Glutamatergic neuron (in vitro differentiated cells): ENCODE results near the gene UCN2. TPM values are rescaled to one million over a fixed set of nuclear protein-coding genes. Genes with fewer than 3 reads are reported as not detected.

Experiments
- DNase-seq: peaks from one replicate; pipeline ENCODE4 v3.0.0; 2022
- H3K27ac Mint-ChIP-seq: one replicate; pipeline ENCODE4 v1.8.0; 2020; ENCODE audit warnings: mild to moderate bottlenecking, mixed read lengths, inconsistent platforms; ENCODE audit not compliant: unreplicated experiment
- H3K27me3 Mint-ChIP-seq: one replicate; pipeline ENCODE4 v1.8.0; 2020; ENCODE audit warnings: mild to moderate bottlenecking, moderate library complexity, mixed read lengths, inconsistent platforms; ENCODE audit not compliant: unreplicated experiment
- H3K36me3 Mint-ChIP-seq: one replicate; pipeline ENCODE4 v1.8.0; 2020; ENCODE audit warnings: mild to moderate bottlenecking, mixed read lengths, inconsistent platforms; ENCODE audit not compliant: unreplicated experiment
- H3K4me1 Mint-ChIP-seq: one replicate; pipeline ENCODE4 v1.8.0; 2020; ENCODE audit warnings: mild to moderate bottlenecking, low read depth, mixed read lengths, inconsistent platforms; ENCODE audit not compliant: unreplicated experiment
- H3K4me3 Mint-ChIP-seq: one replicate; pipeline ENCODE4 v1.8.0; 2020; ENCODE audit warnings: mild to moderate bottlenecking, mixed read lengths, inconsistent platforms; ENCODE audit not compliant: unreplicated experiment
- H3K9me3 Mint-ChIP-seq: one replicate; pipeline ENCODE4 v1.8.0; 2020; ENCODE audit warnings: mild to moderate bottlenecking, moderate library complexity, mixed read lengths, inconsistent platforms; ENCODE audit not compliant: unreplicated experiment
- total RNA-seq: library from RNA; stranded (reverse); fragmentation: NEBNext Ultra II Directional; extraction: Animal tissue kit (Norgen Biotek cat#: 25700); gene quantifications from one replicate; pipeline ENCODE4 v1.2.1, GENCODE V29; 2021; ENCODE audit not compliant: unreplicated experiment
- TF ChIP-seq, protein P1 (sequence below): fragments of 200-600 bp; sonication (generic); IDR thresholded peaks from one replicate; pipeline ENCODE4 v1.5.0; 2021; ENCODE audit not compliant: partially characterized antibody, unreplicated experiment

Gene UCN2
- total RNA-seq, 1 donor from 2014 or later = 4.3 TPM

DNA sequence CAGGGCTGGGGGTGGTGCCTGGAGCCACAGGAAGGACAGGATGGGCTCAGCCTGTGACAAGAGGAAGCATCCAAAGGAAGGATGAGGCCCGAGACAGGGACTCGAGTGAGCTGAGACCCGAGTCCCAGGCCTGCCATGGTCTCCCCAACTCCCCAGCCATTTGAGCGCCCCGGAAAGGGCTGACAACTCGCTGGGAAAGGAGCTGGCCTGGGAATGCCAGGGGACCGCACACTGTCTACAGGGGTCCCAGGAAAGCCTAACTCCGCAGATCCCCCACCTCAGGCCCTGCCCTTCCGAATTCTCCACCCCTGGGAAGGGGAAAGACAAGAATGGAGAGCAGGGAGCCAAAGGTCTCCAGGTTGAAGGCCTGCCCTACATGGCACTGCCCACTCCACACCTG, 38.6 kb downstream of the UCN2 start:
- Mint-ChIP-seq H3K4me1 (no peaks in the 10 kb centered on the region), H3K4me3 (no peak overlapping the region), H3K9me3 (no peaks in the 10 kb centered on the region), H3K27ac (no peak overlapping the region), H3K27me3 (peaks cover 5% of the 10 kb centered on the region), H3K36me3 (peaks cover 4% of the 10 kb centered on the region)
- TF ChIP-seq, protein P1, sequence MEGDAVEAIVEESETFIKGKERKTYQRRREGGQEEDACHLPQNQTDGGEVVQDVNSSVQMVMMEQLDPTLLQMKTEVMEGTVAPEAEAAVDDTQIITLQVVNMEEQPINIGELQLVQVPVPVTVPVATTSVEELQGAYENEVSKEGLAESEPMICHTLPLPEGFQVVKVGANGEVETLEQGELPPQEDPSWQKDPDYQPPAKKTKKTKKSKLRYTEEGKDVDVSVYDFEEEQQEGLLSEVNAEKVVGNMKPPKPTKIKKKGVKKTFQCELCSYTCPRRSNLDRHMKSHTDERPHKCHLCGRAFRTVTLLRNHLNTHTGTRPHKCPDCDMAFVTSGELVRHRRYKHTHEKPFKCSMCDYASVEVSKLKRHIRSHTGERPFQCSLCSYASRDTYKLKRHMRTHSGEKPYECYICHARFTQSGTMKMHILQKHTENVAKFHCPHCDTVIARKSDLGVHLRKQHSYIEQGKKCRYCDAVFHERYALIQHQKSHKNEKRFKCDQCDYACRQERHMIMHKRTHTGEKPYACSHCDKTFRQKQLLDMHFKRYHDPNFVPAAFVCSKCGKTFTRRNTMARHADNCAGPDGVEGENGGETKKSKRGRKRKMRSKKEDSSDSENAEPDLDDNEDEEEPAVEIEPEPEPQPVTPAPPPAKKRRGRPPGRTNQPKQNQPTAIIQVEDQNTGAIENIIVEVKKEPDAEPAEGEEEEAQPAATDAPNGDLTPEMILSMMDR = no peak
- no peak for DNase-seq

DNA sequence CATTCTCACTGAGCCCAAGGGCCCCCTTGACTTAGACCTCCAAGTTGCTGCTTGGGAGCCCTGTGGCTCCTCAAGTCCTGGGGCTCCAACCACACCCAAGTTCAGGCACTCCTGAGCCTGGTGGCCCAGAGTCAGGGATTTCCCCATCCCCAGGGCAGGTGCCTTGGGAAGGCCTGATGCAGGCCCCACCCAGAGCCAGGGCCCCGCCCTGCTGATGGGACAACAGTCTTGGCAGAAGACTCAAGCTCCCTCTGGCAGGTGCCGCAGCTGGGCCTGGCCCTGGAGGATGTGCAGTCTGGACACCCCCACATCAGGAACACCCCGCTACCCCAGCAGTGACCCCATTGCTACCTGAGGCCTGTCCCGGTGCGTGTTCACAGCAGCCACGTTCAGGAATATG, 41.9 kb downstream of the UCN2 start:
- Mint-ChIP-seq H3K4me3 (no peak overlapping the region), H3K36me3 (no peaks in the 10 kb centered on the region), H3K27me3 (peaks cover 6% of the 10 kb centered on the region), H3K27ac (no peak overlapping the region), H3K9me3 (no peaks in the 10 kb centered on the region), H3K4me1 (no peaks in the 10 kb centered on the region)
- TF ChIP-seq, protein P1 = no peak
- no peak for DNase-seq

DNA sequence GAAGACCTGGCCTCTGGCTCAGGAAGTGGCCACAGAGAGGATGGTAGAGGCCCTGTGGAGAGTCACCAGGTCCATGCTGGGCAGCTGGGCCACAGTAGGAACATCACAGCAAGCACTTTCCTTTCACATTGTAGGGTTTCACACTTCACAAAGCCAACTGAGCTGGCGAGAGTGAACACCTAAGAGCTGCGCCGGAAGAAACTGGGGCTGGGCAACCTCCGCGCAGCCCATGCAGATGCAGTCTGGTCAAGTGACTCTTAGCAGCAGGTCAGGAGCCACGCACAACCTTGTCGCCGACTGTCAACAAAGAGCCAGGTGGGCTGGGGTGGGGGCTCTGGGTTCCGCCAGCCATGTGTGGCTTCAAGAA, 44.3 kb downstream of the UCN2 start:
- Mint-ChIP-seq H3K27ac (no peak overlapping the region), H3K27me3 (peaks cover 5% of the 10 kb centered on the region), H3K36me3 (no peaks in the 10 kb centered on the region), H3K4me1 (no peaks in the 10 kb centered on the region), H3K9me3 (no peaks in the 10 kb centered on the region), H3K4me3 (no peak overlapping the region)
- TF ChIP-seq, protein P1 = no peak
- no peak for DNase-seq

DNA sequence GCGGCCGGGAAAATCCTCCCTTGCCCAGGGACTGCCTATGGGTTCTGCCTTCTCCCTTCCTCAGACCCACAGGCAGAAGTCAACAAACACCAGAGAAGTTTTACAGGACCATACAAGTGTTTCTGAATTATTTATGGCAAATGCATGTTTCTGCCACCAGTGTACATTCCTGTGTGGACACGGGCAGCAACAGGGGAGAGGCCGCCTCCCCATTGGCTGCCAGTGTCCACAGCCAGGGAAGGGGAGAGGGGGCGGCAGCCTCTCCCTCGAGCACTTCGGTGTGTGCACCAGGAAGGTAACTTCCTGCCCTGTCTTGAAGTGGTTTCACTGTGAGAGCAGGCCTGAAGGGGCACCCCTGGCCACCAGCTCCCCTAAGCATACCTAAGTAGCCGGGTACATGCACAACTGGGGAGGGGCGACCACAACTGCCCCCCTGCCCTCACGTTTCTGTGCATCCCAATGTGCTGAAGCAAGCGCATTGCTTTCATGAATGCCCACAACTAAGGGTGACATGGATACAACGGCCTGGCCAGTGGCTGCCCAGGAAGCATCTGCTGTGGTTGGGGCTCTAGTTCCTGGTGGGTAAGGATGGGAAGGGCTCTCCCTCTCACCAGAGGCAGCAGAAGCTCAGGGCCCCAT, 44.8 kb downstream of the UCN2 start:
- H3K36me3 Mint-ChIP-seq = no peaks in the 10 kb centered on the region
- peaks cover 1% of the 10 kb centered on the region for H3K27me3 Mint-ChIP-seq
- H3K4me3 Mint-ChIP-seq = no peak overlapping the region
- DNase-seq = no peak
- TF ChIP-seq, protein P1 = no peak
- H3K9me3 Mint-ChIP-seq = no peaks in the 10 kb centered on the region
- H3K4me1 Mint-ChIP-seq = no peaks in the 10 kb centered on the region
- no peak overlapping the region for H3K27ac Mint-ChIP-seq

DNA sequence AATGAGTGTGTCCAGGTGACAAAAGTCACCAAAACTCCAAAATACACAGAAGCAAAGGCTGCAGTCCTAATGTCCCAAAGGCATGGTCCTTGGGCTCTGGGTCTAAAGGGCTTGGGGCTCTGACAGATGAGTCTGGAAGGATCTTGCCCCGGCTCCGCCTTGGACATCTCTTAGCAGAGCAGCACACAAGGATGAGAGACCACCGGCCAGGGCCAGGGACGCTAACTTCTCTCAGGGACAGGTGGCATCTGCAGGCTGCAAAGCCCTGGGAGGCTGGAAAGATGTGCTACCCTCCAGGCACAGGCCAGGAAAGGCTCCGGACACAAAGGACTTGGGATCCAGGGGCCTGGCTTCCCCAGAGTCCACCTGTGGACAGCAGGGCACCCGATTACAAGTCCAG, 45.5 kb downstream of the UCN2 start:
- TF ChIP-seq, protein P1 = no peak
- Mint-ChIP-seq H3K27ac (no peak overlapping the region), H3K36me3 (no peaks in the 10 kb centered on the region), H3K4me3 (no peak overlapping the region), H3K27me3 (peaks cover 1% of the 10 kb centered on the region), H3K4me1 (no peaks in the 10 kb centered on the region), H3K9me3 (no peaks in the 10 kb centered on the region)
- DNase-seq = no peak
